ENCODE data around the gene HSD11B1L.

Gene HSD11B1L

DNA sequence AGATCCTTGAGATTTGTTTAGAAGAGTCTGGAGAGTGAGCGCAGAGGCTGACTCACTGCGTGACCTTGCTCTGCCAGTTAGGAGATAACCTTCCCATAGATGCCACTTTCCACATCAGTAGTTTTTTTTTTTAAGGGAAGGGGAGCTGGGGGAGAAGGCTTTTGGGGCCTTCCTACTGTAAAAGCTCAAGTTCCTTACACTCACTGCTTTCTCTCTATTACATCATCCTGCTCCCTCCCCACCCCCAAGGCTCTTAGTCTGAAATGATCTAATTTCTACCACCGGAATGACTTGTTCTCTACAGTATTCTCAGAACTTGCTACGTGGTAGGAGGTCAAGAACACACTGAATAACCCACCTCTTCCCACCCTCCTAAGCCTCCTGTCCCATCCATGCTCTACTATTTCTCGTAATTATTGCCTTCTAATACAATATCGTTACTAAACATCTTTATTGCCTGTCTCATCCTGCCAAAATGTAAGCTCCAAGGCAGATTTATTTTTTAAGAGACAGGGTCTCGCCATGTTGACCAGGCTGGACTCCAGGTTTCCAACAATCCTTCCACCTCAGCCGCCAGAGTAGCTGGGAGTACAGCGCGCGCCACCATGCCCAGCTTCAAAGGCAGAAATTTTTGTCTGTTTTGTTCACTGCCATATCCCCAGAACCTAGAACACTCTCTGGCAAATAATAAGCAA, 37.9 kb downstream of the HSD11B1L start (continued):
- TF ChIP-seq, protein P1, sequence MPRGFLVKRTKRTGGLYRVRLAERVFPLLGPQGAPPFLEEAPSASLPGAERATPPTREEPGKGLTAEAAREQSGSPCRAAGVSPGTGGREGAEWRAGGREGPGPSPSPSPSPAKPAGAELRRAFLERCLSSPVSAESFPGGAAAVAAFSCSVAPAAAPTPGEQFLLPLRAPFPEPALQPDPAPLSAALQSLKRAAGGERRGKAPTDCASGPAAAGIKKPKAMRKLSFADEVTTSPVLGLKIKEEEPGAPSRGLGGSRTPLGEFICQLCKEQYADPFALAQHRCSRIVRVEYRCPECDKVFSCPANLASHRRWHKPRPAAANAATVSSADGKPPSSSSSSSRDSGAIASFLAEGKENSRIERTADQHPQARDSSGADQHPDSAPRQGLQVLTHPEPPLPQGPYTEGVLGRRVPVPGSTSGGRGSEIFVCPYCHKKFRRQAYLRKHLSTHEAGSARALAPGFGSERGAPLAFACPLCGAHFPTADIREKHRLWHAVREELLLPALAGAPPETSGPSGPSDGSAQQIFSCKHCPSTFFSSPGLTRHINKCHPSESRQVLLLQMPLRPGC (tag by site-specific recombination; IDR thresholded peaks at IDR 0.05) = no peak
- TF ChIP-seq, protein P2, sequence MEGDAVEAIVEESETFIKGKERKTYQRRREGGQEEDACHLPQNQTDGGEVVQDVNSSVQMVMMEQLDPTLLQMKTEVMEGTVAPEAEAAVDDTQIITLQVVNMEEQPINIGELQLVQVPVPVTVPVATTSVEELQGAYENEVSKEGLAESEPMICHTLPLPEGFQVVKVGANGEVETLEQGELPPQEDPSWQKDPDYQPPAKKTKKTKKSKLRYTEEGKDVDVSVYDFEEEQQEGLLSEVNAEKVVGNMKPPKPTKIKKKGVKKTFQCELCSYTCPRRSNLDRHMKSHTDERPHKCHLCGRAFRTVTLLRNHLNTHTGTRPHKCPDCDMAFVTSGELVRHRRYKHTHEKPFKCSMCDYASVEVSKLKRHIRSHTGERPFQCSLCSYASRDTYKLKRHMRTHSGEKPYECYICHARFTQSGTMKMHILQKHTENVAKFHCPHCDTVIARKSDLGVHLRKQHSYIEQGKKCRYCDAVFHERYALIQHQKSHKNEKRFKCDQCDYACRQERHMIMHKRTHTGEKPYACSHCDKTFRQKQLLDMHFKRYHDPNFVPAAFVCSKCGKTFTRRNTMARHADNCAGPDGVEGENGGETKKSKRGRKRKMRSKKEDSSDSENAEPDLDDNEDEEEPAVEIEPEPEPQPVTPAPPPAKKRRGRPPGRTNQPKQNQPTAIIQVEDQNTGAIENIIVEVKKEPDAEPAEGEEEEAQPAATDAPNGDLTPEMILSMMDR (tag by site-specific recombination; IDR thresholded peaks at IDR 0.05) = no peak
- no peak for TF ChIP-seq ZNF114 (tag by site-specific recombination; IDR thresholded peaks at IDR 0.05)
- TF ChIP-seq GFI1B (tag by site-specific recombination; IDR thresholded peaks at IDR 0.05) = no peak
- no peak for TF ChIP-seq ZNF48 (tag by site-specific recombination; IDR thresholded peaks at IDR 0.05)
- peak; percentile 14; the same call in 1 of the 2 replicates for TF ChIP-seq ZBTB8A (tag by site-specific recombination; IDR thresholded peaks at IDR 0.05)
- TF ChIP-seq, protein P3, sequence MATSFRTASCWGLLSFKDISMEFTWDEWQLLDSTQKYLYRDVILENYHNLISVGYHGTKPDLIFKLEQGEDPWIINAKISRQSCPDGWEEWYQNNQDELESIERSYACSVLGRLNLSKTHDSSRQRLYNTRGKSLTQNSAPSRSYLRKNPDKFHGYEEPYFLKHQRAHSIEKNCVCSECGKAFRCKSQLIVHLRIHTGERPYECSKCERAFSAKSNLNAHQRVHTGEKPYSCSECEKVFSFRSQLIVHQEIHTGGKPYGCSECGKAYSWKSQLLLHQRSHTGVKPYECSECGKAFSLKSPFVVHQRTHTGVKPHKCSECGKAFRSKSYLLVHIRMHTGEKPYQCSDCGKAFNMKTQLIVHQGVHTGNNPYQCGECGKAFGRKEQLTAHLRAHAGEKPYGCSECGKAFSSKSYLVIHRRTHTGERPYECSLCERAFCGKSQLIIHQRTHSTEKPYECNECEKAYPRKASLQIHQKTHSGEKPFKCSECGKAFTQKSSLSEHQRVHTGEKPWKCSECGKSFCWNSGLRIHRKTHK (tag by site-specific recombination; IDR thresholded peaks at IDR 0.05) = no peak
- peak; percentile 61; the same call in 1 of the 2 replicates for TF ChIP-seq ZNF24 (tag by site-specific recombination; IDR thresholded peaks at IDR 0.05)
- TF ChIP-seq ZNF558 (tag by site-specific recombination; IDR thresholded peaks at IDR 0.05) = peak; percentile 48; the same call in 1 of the 2 replicates
- peak; percentile 68; the same call in 1 of the 2 replicates for TF ChIP-seq ZNF785 (tag by site-specific recombination; IDR thresholded peaks at IDR 0.05)
- 0 out of 2 replicates have a peak, but pooled peaks have one; percentile 46 for TF ChIP-seq ZNF610 (tag by site-specific recombination; IDR thresholded peaks at IDR 0.05; ENCODE audit: borderline replicate concordance)
- TF ChIP-seq KLF7 (tag by site-specific recombination; IDR thresholded peaks at IDR 0.05; ENCODE audit: borderline replicate concordance) = no peak
- TF ChIP-seq GLI4 (tag by site-specific recombination; IDR thresholded peaks at IDR 0.05) = no peak
- peak; percentile 28; the same call in 1 of the 2 replicates for TF ChIP-seq TRIM28 (IDR thresholded peaks at IDR 0.05; ENCODE audit: borderline replicate concordance, low read length)
- TF ChIP-seq BCL11B (tag by site-specific recombination; IDR thresholded peaks at IDR 0.05; ENCODE audit: low read depth) = no peak
- TF ChIP-seq, protein P4, sequence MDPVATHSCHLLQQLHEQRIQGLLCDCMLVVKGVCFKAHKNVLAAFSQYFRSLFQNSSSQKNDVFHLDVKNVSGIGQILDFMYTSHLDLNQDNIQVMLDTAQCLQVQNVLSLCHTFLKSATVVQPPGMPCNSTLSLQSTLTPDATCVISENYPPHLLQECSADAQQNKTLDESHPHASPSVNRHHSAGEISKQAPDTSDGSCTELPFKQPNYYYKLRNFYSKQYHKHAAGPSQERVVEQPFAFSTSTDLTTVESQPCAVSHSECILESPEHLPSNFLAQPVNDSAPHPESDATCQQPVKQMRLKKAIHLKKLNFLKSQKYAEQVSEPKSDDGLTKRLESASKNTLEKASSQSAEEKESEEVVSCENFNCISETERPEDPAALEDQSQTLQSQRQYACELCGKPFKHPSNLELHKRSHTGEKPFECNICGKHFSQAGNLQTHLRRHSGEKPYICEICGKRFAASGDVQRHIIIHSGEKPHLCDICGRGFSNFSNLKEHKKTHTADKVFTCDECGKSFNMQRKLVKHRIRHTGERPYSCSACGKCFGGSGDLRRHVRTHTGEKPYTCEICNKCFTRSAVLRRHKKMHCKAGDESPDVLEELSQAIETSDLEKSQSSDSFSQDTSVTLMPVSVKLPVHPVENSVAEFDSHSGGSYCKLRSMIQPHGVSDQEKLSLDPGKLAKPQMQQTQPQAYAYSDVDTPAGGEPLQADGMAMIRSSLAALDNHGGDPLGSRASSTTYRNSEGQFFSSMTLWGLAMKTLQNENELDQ (tag by site-specific recombination; IDR thresholded peaks at IDR 0.05; ENCODE audit: low read depth) = no peak
- TF ChIP-seq ZNF837 (tag by site-specific recombination; IDR thresholded peaks at IDR 0.05) = no peak
- TF ChIP-seq, protein P5, sequence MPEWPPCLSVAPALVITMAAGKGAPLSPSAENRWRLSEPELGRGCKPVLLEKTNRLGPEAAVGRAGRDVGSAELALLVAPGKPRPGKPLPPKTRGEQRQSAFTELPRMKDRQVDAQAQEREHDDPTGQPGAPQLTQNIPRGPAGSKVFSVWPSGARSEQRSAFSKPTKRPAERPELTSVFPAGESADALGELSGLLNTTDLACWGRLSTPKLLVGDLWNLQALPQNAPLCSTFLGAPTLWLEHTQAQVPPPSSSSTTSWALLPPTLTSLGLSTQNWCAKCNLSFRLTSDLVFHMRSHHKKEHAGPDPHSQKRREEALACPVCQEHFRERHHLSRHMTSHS (tag by site-specific recombination; IDR thresholded peaks at IDR 0.05) = no peak
- TF ChIP-seq FEZF1 (tag by site-specific recombination; IDR thresholded peaks at IDR 0.05) = peak; percentile 73
- TF ChIP-seq ZNF777 (tag by site-specific recombination; IDR thresholded peaks at IDR 0.05; ENCODE audit: borderline replicate concordance) = no peak
- TF ChIP-seq ZNF768 (tag by site-specific recombination; IDR thresholded peaks at IDR 0.05) = no peak
- 0 out of 2 replicates have a peak, but pooled peaks have one; percentile 23 for TF ChIP-seq SP2 (tag by site-specific recombination; IDR thresholded peaks at IDR 0.05)
- no peak for TF ChIP-seq ZBTB1 (tag by site-specific recombination; IDR thresholded peaks at IDR 0.05)
- 0 out of 2 replicates have a peak, but pooled peaks have one; percentile 33 for TF ChIP-seq ZNF600 (tag by site-specific recombination; IDR thresholded peaks at IDR 0.05)
- TF ChIP-seq REPIN1 (tag by site-specific recombination; IDR thresholded peaks at IDR 0.05; ENCODE audit: low read depth) = no peak
- TF ChIP-seq ZNF248 (tag by site-specific recombination; IDR thresholded peaks at IDR 0.05) = no peak
- 0 out of 2 replicates have a peak, but pooled peaks have one; percentile 14 for TF ChIP-seq ZNF239 (tag by site-specific recombination; IDR thresholded peaks at IDR 0.05)
- TF ChIP-seq ZFP37 (tag by site-specific recombination; IDR thresholded peaks at IDR 0.05) = no peak
- TF ChIP-seq ZNF76 (tag by site-specific recombination; IDR thresholded peaks at IDR 0.05; ENCODE audit: borderline replicate concordance, low read depth) = peak; percentile 57
- no peak for TF ChIP-seq ZNF274 (IDR thresholded peaks at IDR 0.05; ENCODE audit: low read length)
- no peak for TF ChIP-seq ZNF274 (tag by site-specific recombination; IDR thresholded peaks at IDR 0.05; ENCODE audit: borderline replicate concordance)
- TF ChIP-seq ZNF211 (tag by site-specific recombination; IDR thresholded peaks at IDR 0.05; ENCODE audit: low read depth) = no peak
- TF ChIP-seq ZNF670 (tag by site-specific recombination; IDR thresholded peaks at IDR 0.05; ENCODE audit: low read depth) = no peak
- TF ChIP-seq ZBTB48 (tag by site-specific recombination; IDR thresholded peaks at IDR 0.05) = peak; percentile 36; the same call in 1 of the 2 replicates
